HUES48 (cell line): ENCODE results near the gene MORN2.

ENCODE experiments used
- H3K27ac ChIP-seq: one replicate; pipeline ENCODE4 v1.7.0; 2013; ENCODE audit warnings: low read depth, low read length, inconsistent platforms
- H3K27me3 ChIP-seq: 2 replicates; pipeline ENCODE4 v1.6.1; 2013; ENCODE audit warnings: mild to moderate bottlenecking, low read length; ENCODE audit not compliant: control insufficient read depth, insufficient read depth
- H3K36me3 ChIP-seq: 2 replicates; pipeline ENCODE4 v1.6.1; 2013; ENCODE audit warnings: low read length; ENCODE audit not compliant: control insufficient read depth, insufficient read depth
- H3K4me1 ChIP-seq: 2 replicates; pipeline ENCODE4 v1.6.1; 2013; ENCODE audit warnings: mild to moderate bottlenecking, low read length; ENCODE audit not compliant: control insufficient read depth, insufficient read depth
- H3K4me3 ChIP-seq: 2 replicates; pipeline ENCODE4 v1.5.1; 2013; ENCODE audit warnings: mild to moderate bottlenecking, low read depth, low read length
- H3K9ac ChIP-seq: 2 replicates; pipeline ENCODE4 v1.6.1; 2013; ENCODE audit warnings: mild to moderate bottlenecking, low read depth, low read length, moderate library complexity
- H3K9me3 ChIP-seq: 2 replicates; pipeline ENCODE4 v1.6.1; 2013; ENCODE audit warnings: low read length; ENCODE audit not compliant: control insufficient read depth, insufficient read depth

MORN2 gene

GRCh38 chr2:38889575-38889974 is 13.8 kb downstream of the MORN2 start, which contains the start of gene ARHGEF33:
TSS of gene ARHGEF33 (plus strand) at chr2:38889875. CDS start at chr2:38919448, 29,573 bp downstream.
- Histone ChIP-seq H3K27ac (no peak within 1 kb of the TSS), H3K9ac (no peak within 1 kb of the TSS), H3K4me3 (no peak within 1 kb of the TSS), H3K27me3 (no peaks in the 10 kb centered on the region), H3K9me3 (no peaks in the 10 kb centered on the region), H3K4me1 (no peaks in the 10 kb centered on the region), H3K36me3 (no peaks in the 10 kb centered on the region)

- no peak overlapping the region for H3K27ac ChIP-seq
- H3K4me1 ChIP-seq: no peaks in the 10 kb centered on the region
- no peaks in the 10 kb centered on the region for H3K27me3 ChIP-seq
- H3K36me3 ChIP-seq: no peaks in the 10 kb centered on the region
- H3K9me3 ChIP-seq: no peaks in the 10 kb centered on the region
- H3K4me3 ChIP-seq: no peak overlapping the region
- H3K9ac ChIP-seq: no peak overlapping the region
These were observed 17.0 kb downstream of the MORN2 start for GRCh38 chr2:38892819-38893218.

GRCh38 chr2:38898256-38898655 is 22.5 kb downstream of the MORN2 start:
- Histone ChIP-seq H3K4me1 (no peaks in the 10 kb centered on the region), H3K4me3 (no peak overlapping the region), H3K9me3 (no peaks in the 10 kb centered on the region), H3K36me3 (no peaks in the 10 kb centered on the region), H3K27me3 (no peaks in the 10 kb centered on the region), H3K9ac (no peak overlapping the region), H3K27ac (no peak overlapping the region)

- H3K27me3 ChIP-seq: no peaks in the 10 kb centered on the region
- H3K36me3 ChIP-seq: no peaks in the 10 kb centered on the region
These were observed 24.9 kb downstream of the MORN2 start for GRCh38 chr2:38900726-38901125.

GRCh38 chr2:38905251-38905650 is 29.5 kb downstream of the MORN2 start:
- no peak overlapping the region for H3K4me3 ChIP-seq
- no peaks in the 10 kb centered on the region for H3K36me3 ChIP-seq
- H3K9ac ChIP-seq: no peak overlapping the region
- no peak overlapping the region for H3K27ac ChIP-seq
- no peaks in the 10 kb centered on the region for H3K4me1 ChIP-seq
- no peaks in the 10 kb centered on the region for H3K9me3 ChIP-seq
- H3K27me3 ChIP-seq: no peaks in the 10 kb centered on the region

More at GRCh38 chr2:38900726-38901125, 24.9 kb downstream of the MORN2 start:
- Histone ChIP-seq H3K4me3 (no peak overlapping the region), H3K27ac (no peak overlapping the region), H3K9me3 (no peaks in the 10 kb centered on the region), H3K9ac (no peak overlapping the region), H3K4me1 (no peaks in the 10 kb centered on the region)

GRCh38 chr2:38907242-38907641 is 31.5 kb downstream of the MORN2 start:
- Histone ChIP-seq H3K4me1 (no peaks in the 10 kb centered on the region), H3K9ac (no peak overlapping the region), H3K27me3 (no peaks in the 10 kb centered on the region), H3K9me3 (no peaks in the 10 kb centered on the region), H3K36me3 (no peaks in the 10 kb centered on the region), H3K4me3 (no peak overlapping the region), H3K27ac (no peak overlapping the region)

GRCh38 chr2:38907743-38908562 is 32.2 kb downstream of the MORN2 start:
- H3K4me3 ChIP-seq: no peak overlapping the region

GRCh38 chr2:38909872-38910271 is 34.1 kb downstream of the MORN2 start:
- H3K4me3 ChIP-seq: no peak overlapping the region
- no peaks in the 10 kb centered on the region for H3K9me3 ChIP-seq
- no peaks in the 10 kb centered on the region for H3K36me3 ChIP-seq
- H3K27me3 ChIP-seq: no peaks in the 10 kb centered on the region
- no peaks in the 10 kb centered on the region for H3K4me1 ChIP-seq
- no peak overlapping the region for H3K27ac ChIP-seq
- H3K9ac ChIP-seq: no peak overlapping the region

More at GRCh38 chr2:38907743-38908562, 32.2 kb downstream of the MORN2 start:
- H3K36me3 ChIP-seq: no peaks in the 10 kb centered on the region
- H3K4me1 ChIP-seq: no peaks in the 10 kb centered on the region
- H3K27me3 ChIP-seq: no peaks in the 10 kb centered on the region
- no peak overlapping the region for H3K9ac ChIP-seq
- no peaks in the 10 kb centered on the region for H3K9me3 ChIP-seq
- H3K27ac ChIP-seq: no peak overlapping the region

- Histone ChIP-seq H3K4me1 (no peaks in the 10 kb centered on the region), H3K27ac (no peak overlapping the region), H3K36me3 (no peaks in the 10 kb centered on the region), H3K9ac (no peak overlapping the region), H3K9me3 (no peaks in the 10 kb centered on the region), H3K4me3 (no peak overlapping the region), H3K27me3 (no peaks in the 10 kb centered on the region)
These were observed 35.4 kb downstream of the MORN2 start for GRCh38 chr2:38911191-38911590.

- no peak overlapping the region for H3K27ac ChIP-seq
- H3K9me3 ChIP-seq: no peaks in the 10 kb centered on the region
- H3K4me3 ChIP-seq: no peak overlapping the region
- no peak overlapping the region for H3K9ac ChIP-seq
- no peaks in the 10 kb centered on the region for H3K36me3 ChIP-seq
- H3K27me3 ChIP-seq: no peaks in the 10 kb centered on the region
- H3K4me1 ChIP-seq: no peaks in the 10 kb centered on the region
These were observed 36.8 kb downstream of the MORN2 start for GRCh38 chr2:38912619-38913018.

- H3K9me3 ChIP-seq: no peaks in the 10 kb centered on the region
These were observed 46.6 kb downstream of the MORN2 start for GRCh38 chr2:38922389-38922788.

More at GRCh38 chr2:38922389-38922788, 46.6 kb downstream of the MORN2 start:
- H3K4me1 ChIP-seq: no peaks in the 10 kb centered on the region
- H3K4me3 ChIP-seq: no peak overlapping the region
- H3K9ac ChIP-seq: no peak overlapping the region
- no peak overlapping the region for H3K27ac ChIP-seq
- no peaks in the 10 kb centered on the region for H3K36me3 ChIP-seq
- no peaks in the 10 kb centered on the region for H3K27me3 ChIP-seq
